SK-N-SH treated with all-trans-retinoic acid at 6 μM for 48 hours (cell line): Measurements from ENCODE around the gene CACNA2D4.

Experiments used
- CSRNP3 ChIP-seq: fragments of 250-450 bp; sonication (Bioruptor Pico); IDR thresholded peaks from 2 replicates; pipeline ENCODE4 v1.5.1; 2021; ENCODE audit warnings: mild to moderate bottlenecking, moderate library complexity
- GLIS3 ChIP-seq: fragments of 250-450 bp; sonication (Bioruptor Pico); IDR thresholded peaks from 2 replicates; pipeline ENCODE4 v1.5.0; 2020; ENCODE audit warnings: mild to moderate bottlenecking, moderate library complexity
- PATZ1 ChIP-seq: fragments of 250-450 bp; sonication (Bioruptor Pico); IDR thresholded peaks from 2 replicates; pipeline ENCODE4 v1.8.0; 2020; ENCODE audit warnings: mild to moderate bottlenecking, moderate library complexity, borderline replicate concordance
- PPARA ChIP-seq: fragments of 250-450 bp; sonication (Bioruptor Pico); IDR thresholded peaks from 2 replicates; pipeline ENCODE4 v1.5.0; 2020; ENCODE audit warnings: mild to moderate bottlenecking, borderline replicate concordance
- RARB ChIP-seq: fragments of 250-450 bp; sonication (Bioruptor Pico); IDR thresholded peaks from 2 replicates; pipeline ENCODE4 v1.8.0; 2021; ENCODE audit warnings: mild to moderate bottlenecking, moderate library complexity
- SNAI2 ChIP-seq: fragments of 250-450 bp; sonication (Bioruptor Pico); IDR thresholded peaks from 2 replicates; pipeline ENCODE4 v1.5.0; 2020; ENCODE audit warnings: mild to moderate bottlenecking, moderate library complexity
- TOX ChIP-seq: fragments of 250-450 bp; sonication (Bioruptor Pico); IDR thresholded peaks from 2 replicates; pipeline ENCODE4 v1.8.0; 2021; ENCODE audit warnings: mild to moderate bottlenecking, moderate library complexity, borderline replicate concordance
- ZC3H10 ChIP-seq: fragments of 250-450 bp; sonication (Bioruptor Pico); IDR thresholded peaks from 2 replicates; pipeline ENCODE4 v1.5.1; 2021; ENCODE audit warnings: mild to moderate bottlenecking, moderate library complexity
- ZFP30 ChIP-seq: fragments of 450-650 bp; formaldehyde crosslinking; IDR thresholded peaks from 2 replicates; pipeline ENCODE4 v1.5.0; 2022; ENCODE audit warnings: mild to moderate bottlenecking, moderate library complexity
- ZNF8 ChIP-seq: fragments of 450-650 bp; formaldehyde crosslinking; IDR thresholded peaks from 2 replicates; pipeline ENCODE4 v1.5.0; 2020; ENCODE audit warnings: mild to moderate bottlenecking, moderate library complexity

- TF ChIP-seq CSRNP3 (CRISPR knock-in tag) (no peak), ZC3H10 (CRISPR knock-in tag) (no peak), SNAI2 (CRISPR knock-in tag) (no peak), PPARA (CRISPR knock-in tag) (no peak), ZFP30 (CRISPR knock-in tag) (no peak), TOX (CRISPR knock-in tag) (no peak), ZNF8 (no peak), PATZ1 (no peak), GLIS3 (CRISPR knock-in tag) (no peak), RARB (CRISPR knock-in tag) (no peak)
Observed at GRCh38 chr12:1779783-1780182, 138.7 kb downstream of the CACNA2D4 start.
